ENCODE results near the gene TMED5.

GRCh38 chr1:93107395-93107794, 72.8 kb downstream of the TMED5 start:
- TF ChIP-seq POLR2A (IDR thresholded peaks at IDR 0.05) (no peak), CTCF (IDR thresholded peaks at IDR 0.05) (no peak)

All from Peyer's patch (tissue), 4 donors.